HepG2 (cell line): Measurements from ENCODE around the gene FGF21. TPM values are rescaled to one million over a fixed set of nuclear protein-coding genes. Genes with fewer than 3 reads are reported as not detected.
A peak's percentile ranks its signal among the peaks of the same experiment; 100 is the strongest.

Experiments
- ARNTL ChIP-seq: sonication (generic); formaldehyde crosslinking; IDR thresholded peaks from 2 replicates; pipeline ENCODE4 v1.4.0; 2020; ENCODE audit warnings: mild to moderate bottlenecking, missing genetic modification reagents
- FOXC1 ChIP-seq: sonication (generic); formaldehyde crosslinking; IDR thresholded peaks from 2 replicates; pipeline ENCODE4 v1.8.0; 2022; ENCODE audit warnings: mild to moderate bottlenecking, missing genetic modification reagents, borderline replicate concordance
- MBNL3 ChIP-seq: fragments of 250-450 bp; sonication (Bioruptor Pico); conservative IDR thresholded peaks from 2 replicates; pipeline ENCODE4 v1.8.0; 2022; ENCODE audit warnings: mild to moderate bottlenecking, inconsistent platforms
- NFKBIZ ChIP-seq: IDR thresholded peaks from 2 replicates; pipeline ENCODE4 v1.6.1; 2018; ENCODE audit warnings: missing genetic modification reagents, missing compliant biosample characterization
- REL ChIP-seq: sonication (generic); formaldehyde crosslinking; conservative IDR thresholded peaks from 2 replicates; pipeline ENCODE4 v1.8.0; 2022; ENCODE audit warnings: mild to moderate bottlenecking, missing genetic modification reagents, moderate library complexity
- SP4 ChIP-seq: sonication (generic); formaldehyde crosslinking; IDR thresholded peaks from 2 replicates; pipeline ENCODE4 v1.8.1; 2023; ENCODE audit warnings: mild to moderate bottlenecking, missing genetic modification reagents
- SUZ12 ChIP-seq: fragments of 150-350 bp; IDR thresholded peaks from 2 replicates; pipeline ENCODE4 v1.6.1; 2014; ENCODE audit warnings: low read depth, low read length
- TEAD2 ChIP-seq: sonication (generic); formaldehyde crosslinking; IDR thresholded peaks from 2 replicates; pipeline ENCODE4 v1.9.0; 2021; ENCODE audit warnings: missing genetic modification reagents
- ZNF263 ChIP-seq: sonication (generic); formaldehyde crosslinking; IDR thresholded peaks from 2 replicates; pipeline ENCODE4 v1.4.0; 2020; ENCODE audit warnings: missing genetic modification reagents
- ZNF354B ChIP-seq: sonication (generic); formaldehyde crosslinking; IDR thresholded peaks from 2 replicates; pipeline ENCODE4 v1.8.0; 2022; ENCODE audit warnings: mild to moderate bottlenecking, missing genetic modification reagents
- ZNF468 ChIP-seq: sonication (generic); formaldehyde crosslinking; IDR thresholded peaks from 2 replicates; pipeline ENCODE4 v1.8.0; 2022; ENCODE audit warnings: mild to moderate bottlenecking, moderate library complexity, missing genetic modification reagents
- ZNF678 ChIP-seq: sonication (generic); formaldehyde crosslinking; IDR thresholded peaks from 2 replicates; pipeline ENCODE4 v1.4.0; 2020; ENCODE audit warnings: mild to moderate bottlenecking, missing genetic modification reagents
- ZNF724P ChIP-seq: sonication (generic); formaldehyde crosslinking; IDR thresholded peaks from 2 replicates; pipeline ENCODE4 v1.8.0; 2022; ENCODE audit warnings: missing genetic modification reagents, borderline replicate concordance
- polyA plus RNA-seq, 8 experiments: library from polyadenylated mRNA; depleted of rRNA in 3 of 8; stranded (reverse) in 7 of 8; unstranded in 1 of 8; fragments of >200 nt; fragmentation: Illumina TruSeq in 4 of 8; extraction: Trizol in 4 of 8; gene quantifications; 2 replicates each; pipeline versions ENCODE4 v1.2.1 to v1.2.3, GENCODE V29; 2011 to 2016; ENCODE audit warnings: low read depth in 4 of 8, missing spikeins in 1 of 8, mixed read lengths in 1 of 8; ENCODE audit not compliant: insufficient read depth in 1 of 8
- total RNA-seq, 5 experiments: library from RNA; depleted of rRNA; stranded (reverse); fragments of >200 nt; fragmentation: Illumina TruSeq; extraction: Trizol; gene quantifications; 2 replicates each; pipeline ENCODE4 v1.2.3, GENCODE V29; 2016; ENCODE audit warnings: low read depth in 1 of 5
- TF ChIP-seq, protein P1 (sequence below): sonication (generic); formaldehyde crosslinking; IDR thresholded peaks from 2 replicates; pipeline ENCODE4 v1.4.0; 2020; ENCODE audit warnings: mild to moderate bottlenecking, missing genetic modification reagents
- TF ChIP-seq, protein P2 (sequence below): sonication (generic); formaldehyde crosslinking; IDR thresholded peaks from 2 replicates; pipeline ENCODE4 v1.4.0; 2020; ENCODE audit warnings: missing genetic modification reagents, borderline replicate concordance
- TF ChIP-seq, protein P3 (sequence below): sonication (generic); formaldehyde crosslinking; IDR thresholded peaks from 2 replicates; pipeline ENCODE4 v1.8.1; 2022; ENCODE audit warnings: low read depth, mild to moderate bottlenecking, missing genetic modification reagents

The FGF21 gene
- total and polyA plus RNA-seq, 2 of the 13 experiments (the other 11 are each of a cell fraction or from before 2014, with no cell fraction given), result 0.17 TPM; not detected in 1

DNA sequence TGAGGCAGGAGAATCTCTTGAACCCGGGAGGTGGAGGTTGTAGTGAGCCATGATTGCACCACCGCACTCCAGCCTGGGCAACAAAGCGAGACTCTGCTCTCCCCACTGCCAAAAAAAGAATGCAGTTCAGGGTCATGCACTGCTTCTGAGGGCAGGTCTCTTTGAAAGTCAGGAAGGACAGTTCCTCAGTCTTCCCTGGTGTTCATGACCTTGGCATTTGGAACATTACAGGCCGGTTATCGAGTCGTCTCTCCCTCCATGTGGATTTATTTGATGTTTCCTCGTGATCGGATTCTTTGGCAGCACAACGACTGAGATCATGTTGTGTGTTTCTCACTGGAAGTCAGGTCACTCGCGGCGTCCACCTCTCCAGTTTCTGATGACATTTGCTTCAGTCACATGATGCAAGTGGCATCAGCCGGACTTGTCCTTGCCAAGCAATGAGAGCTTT lies 17.2 kb downstream of the FGF21 start (continued):
- TF ChIP-seq, protein P1, sequence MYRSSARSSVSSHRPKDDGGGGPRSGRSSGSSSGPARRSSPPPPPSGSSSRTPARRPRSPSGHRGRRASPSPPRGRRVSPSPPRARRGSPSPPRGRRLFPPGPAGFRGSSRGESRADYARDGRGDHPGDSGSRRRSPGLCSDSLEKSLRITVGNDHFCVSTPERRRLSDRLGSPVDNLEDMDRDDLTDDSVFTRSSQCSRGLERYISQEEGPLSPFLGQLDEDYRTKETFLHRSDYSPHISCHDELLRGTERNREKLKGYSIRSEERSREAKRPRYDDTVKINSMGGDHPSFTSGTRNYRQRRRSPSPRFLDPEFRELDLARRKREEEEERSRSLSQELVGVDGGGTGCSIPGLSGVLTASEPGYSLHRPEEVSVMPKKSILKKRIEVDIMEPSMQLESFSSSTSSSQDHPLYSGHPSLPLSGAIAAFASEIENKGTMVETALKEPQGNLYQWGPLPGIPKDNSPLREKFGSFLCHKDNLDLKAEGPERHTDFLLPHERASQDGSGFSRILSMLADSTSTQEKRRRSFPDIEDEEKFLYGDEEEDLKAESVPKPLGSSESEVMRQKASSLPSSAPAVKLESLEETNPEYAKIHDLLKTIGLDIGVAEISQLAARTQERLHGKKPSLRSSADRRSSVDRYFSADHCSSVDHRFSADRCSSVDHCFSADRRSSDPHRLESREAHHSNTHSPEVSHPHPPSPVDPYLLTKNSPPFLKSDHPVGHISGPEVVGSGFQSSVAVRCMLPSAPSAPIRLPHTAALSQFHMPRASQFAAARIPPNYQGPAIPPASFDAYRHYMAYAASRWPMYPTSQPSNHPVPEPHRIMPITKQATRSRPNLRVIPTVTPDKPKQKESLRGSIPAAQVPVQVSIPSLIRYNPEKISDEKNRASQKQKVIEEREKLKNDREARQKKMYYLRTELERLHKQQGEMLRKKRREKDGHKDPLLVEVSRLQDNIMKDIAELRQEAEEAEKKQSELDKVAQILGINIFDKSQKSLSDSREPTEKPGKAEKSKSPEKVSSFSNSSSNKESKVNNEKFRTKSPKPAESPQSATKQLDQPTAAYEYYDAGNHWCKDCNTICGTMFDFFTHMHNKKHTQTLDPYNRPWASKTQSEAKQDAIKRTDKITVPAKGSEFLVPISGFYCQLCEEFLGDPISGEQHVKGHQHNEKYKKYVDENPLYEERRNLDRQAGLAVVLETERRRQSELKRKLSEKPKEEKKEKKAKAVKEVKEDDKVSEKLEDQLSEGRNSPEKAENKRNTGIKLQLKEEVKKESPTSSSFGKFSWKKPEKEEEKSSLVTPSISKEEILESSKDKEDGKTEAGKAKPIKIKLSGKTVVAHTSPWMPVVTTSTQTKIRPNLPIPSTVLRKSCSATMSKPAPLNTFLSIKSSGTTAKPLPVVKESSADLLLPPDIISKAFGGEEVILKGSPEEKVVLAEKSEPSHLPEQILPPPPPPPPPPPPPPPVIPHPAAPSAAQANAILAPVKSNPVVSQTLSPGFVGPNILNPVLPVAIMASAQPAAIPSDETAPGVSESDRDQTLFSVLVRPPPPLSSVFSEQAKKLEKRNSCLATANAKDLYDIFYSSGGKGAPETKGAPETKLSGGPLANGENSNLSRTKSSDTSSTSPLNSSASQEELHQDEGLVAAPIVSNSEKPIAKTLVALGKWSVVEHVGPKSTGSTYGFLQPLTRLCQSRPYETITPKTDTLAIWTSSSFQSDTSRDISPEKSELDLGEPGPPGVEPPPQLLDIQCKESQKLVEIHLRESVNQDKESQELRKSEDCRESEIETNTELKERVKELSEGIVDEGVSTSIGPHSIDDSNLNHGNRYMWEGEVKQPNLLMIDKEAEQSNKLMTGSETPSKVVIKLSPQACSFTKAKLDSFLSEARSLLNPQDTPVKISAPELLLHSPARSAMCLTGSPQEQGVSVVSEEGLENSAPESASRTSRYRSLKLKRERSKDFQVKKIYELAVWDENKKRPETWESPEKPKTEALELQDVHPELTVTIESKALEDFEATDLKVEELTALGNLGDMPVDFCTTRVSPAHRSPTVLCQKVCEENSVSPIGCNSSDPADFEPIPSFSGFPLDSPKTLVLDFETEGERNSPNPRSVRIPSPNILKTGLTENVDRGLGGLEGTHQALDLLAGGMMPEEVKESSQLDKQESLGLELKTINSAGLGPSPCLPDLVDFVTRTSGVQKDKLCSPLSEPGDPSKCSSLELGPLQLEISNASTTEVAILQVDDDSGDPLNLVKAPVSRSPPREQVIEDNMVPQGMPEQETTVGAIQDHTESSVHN (CRISPR knock-in tag), result no peak
- TF ChIP-seq ZNF468 (CRISPR knock-in tag) (no peak), ZNF678 (no peak), ZNF354B (CRISPR knock-in tag) (no peak), FOXC1 (CRISPR knock-in tag) (no peak), ARNTL (peak; percentile 86), SUZ12 (no peak), TEAD2 (CRISPR knock-in tag) (no peak), SP4 (CRISPR knock-in tag) (peak; percentile 36; the same call in 1 of the 2 replicates), ZNF724P (CRISPR knock-in tag) (no peak), ZNF263 (CRISPR knock-in tag) (no peak), MBNL3 (CRISPR knock-in tag) (no peak), NFKBIZ (CRISPR knock-in tag) (no peak), REL (no peak)
- TF ChIP-seq, protein P2, sequence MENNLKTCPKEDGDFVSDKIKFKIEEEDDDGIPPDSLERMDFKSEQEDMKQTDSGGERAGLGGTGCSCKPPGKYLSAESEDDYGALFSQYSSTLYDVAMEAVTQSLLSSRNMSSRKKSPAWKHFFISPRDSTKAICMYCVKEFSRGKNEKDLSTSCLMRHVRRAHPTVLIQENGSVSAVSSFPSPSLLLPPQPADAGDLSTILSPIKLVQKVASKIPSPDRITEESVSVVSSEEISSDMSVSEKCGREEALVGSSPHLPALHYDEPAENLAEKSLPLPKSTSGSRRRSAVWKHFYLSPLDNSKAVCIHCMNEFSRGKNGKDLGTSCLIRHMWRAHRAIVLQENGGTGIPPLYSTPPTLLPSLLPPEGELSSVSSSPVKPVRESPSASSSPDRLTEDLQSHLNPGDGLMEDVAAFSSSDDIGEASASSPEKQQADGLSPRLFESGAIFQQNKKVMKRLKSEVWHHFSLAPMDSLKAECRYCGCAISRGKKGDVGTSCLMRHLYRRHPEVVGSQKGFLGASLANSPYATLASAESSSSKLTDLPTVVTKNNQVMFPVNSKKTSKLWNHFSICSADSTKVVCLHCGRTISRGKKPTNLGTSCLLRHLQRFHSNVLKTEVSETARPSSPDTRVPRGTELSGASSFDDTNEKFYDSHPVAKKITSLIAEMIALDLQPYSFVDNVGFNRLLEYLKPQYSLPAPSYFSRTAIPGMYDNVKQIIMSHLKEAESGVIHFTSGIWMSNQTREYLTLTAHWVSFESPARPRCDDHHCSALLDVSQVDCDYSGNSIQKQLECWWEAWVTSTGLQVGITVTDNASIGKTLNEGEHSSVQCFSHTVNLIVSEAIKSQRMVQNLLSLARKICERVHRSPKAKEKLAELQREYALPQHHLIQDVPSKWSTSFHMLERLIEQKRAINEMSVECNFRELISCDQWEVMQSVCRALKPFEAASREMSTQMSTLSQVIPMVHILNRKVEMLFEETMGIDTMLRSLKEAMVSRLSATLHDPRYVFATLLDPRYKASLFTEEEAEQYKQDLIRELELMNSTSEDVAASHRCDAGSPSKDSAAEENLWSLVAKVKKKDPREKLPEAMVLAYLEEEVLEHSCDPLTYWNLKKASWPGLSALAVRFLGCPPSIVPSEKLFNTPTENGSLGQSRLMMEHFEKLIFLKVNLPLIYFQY (CRISPR knock-in tag), result no peak
- TF ChIP-seq, protein P3, sequence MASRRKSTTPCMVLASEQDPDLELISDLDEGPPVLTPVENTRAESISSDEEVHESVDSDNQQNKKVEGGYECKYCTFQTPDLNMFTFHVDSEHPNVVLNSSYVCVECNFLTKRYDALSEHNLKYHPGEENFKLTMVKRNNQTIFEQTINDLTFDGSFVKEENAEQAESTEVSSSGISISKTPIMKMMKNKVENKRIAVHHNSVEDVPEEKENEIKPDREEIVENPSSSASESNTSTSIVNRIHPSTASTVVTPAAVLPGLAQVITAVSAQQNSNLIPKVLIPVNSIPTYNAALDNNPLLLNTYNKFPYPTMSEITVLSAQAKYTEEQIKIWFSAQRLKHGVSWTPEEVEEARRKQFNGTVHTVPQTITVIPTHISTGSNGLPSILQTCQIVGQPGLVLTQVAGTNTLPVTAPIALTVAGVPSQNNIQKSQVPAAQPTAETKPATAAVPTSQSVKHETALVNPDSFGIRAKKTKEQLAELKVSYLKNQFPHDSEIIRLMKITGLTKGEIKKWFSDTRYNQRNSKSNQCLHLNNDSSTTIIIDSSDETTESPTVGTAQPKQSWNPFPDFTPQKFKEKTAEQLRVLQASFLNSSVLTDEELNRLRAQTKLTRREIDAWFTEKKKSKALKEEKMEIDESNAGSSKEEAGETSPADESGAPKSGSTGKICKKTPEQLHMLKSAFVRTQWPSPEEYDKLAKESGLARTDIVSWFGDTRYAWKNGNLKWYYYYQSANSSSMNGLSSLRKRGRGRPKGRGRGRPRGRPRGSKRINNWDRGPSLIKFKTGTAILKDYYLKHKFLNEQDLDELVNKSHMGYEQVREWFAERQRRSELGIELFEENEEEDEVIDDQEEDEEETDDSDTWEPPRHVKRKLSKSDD (CRISPR knock-in tag), result no peak
